GM23338 (cell line): ENCODE data around the gene KCNE1. TPM values are rescaled to one million over a fixed set of nuclear protein-coding genes. Genes with fewer than 3 reads are reported as not detected.
A peak's percentile ranks its signal among the peaks of the same experiment; 100 is the strongest.

Experiments
- ATAC-seq: fragments of 200-7000 bp; cut with Tn5 transposase; 3 replicates; pipeline ENCODE4 v1.9.1; 2020
- DNase-seq: peaks from one replicate; pipeline ENCODE4 v3.0.0-alpha.2; 2015; ENCODE audit warnings: low spot score
- H2AFZ ChIP-seq: fragments of 200-600 bp; sonication (generic); 2 replicates; pipeline ENCODE4 v1.8.0; 2016; ENCODE audit warnings: antibody characterized with exemption, mild to moderate bottlenecking, moderate library complexity
- H3F3A ChIP-seq: fragments of 200-600 bp; sonication (generic); replicated peaks from 2 replicates; pipeline ENCODE4 v1.8.0; 2017; ENCODE audit warnings: antibody characterized with exemption, mixed run types, low read depth
- H3K27ac ChIP-seq: fragments of 200-600 bp; sonication (generic); 2 replicates; pipeline ENCODE4 v1.6.1; 2016; ENCODE audit warnings: low read depth
- H3K27me3 ChIP-seq: fragments of 200-600 bp; sonication (generic); 2 replicates; pipeline ENCODE4 v1.8.0; 2016; ENCODE audit warnings: mild to moderate bottlenecking, mixed run types, moderate library complexity; ENCODE audit not compliant: insufficient read depth
- H3K36me3 ChIP-seq: fragments of 200-600 bp; sonication (generic); 2 replicates; pipeline ENCODE4 v1.8.0; 2016; ENCODE audit warnings: mild to moderate bottlenecking; ENCODE audit not compliant: insufficient read depth
- H3K4me1 ChIP-seq: fragments of 200-600 bp; sonication (generic); 2 replicates; pipeline ENCODE4 v1.8.0; 2016; ENCODE audit warnings: mild to moderate bottlenecking, moderate library complexity; ENCODE audit not compliant: insufficient read depth
- H3K4me2 ChIP-seq: fragments of 200-600 bp; sonication (generic); 2 replicates; pipeline ENCODE4 v1.7.1; 2017; ENCODE audit warnings: mixed run types
- H3K4me3 ChIP-seq: fragments of 200-600 bp; sonication (generic); 2 replicates; pipeline ENCODE4 v1.6.1; 2016; ENCODE audit warnings: mixed run types
- H3K79me2 ChIP-seq: fragments of 200-600 bp; sonication (generic); replicated peaks from 2 replicates; pipeline ENCODE4 v1.8.0; 2017; ENCODE audit warnings: mild to moderate bottlenecking; ENCODE audit not compliant: insufficient read depth
- H3K9me2 ChIP-seq: fragments of 200-600 bp; sonication (generic); 2 replicates; pipeline ENCODE4 v1.8.0; 2017; ENCODE audit not compliant: insufficient read depth
- H4K20me1 ChIP-seq: fragments of 200-600 bp; sonication (generic); replicated peaks from 2 replicates; pipeline ENCODE4 v1.8.0; 2017; ENCODE audit warnings: mild to moderate bottlenecking; ENCODE audit not compliant: insufficient read depth
- H3K27ac Mint-ChIP-seq: 2 replicates; pipeline ENCODE4 v1.8.0; 2020; ENCODE audit warnings: inconsistent platforms, mild to moderate bottlenecking, moderate library complexity, mixed read lengths
- H3K27me3 Mint-ChIP-seq: 3 replicates; pipeline ENCODE4 v1.8.0; 2022; ENCODE audit warnings: low read depth, mild to moderate bottlenecking, moderate library complexity, mixed read lengths, inconsistent platforms; ENCODE audit not compliant: insufficient read depth, poor library complexity
- H3K36me3 Mint-ChIP-seq: 3 replicates; pipeline ENCODE4 v1.8.0; 2021; ENCODE audit warnings: low read depth, mild to moderate bottlenecking, inconsistent platforms, moderate library complexity, mixed read lengths
- H3K4me1 Mint-ChIP-seq: 3 replicates; pipeline ENCODE4 v1.8.0; 2020; ENCODE audit warnings: mild to moderate bottlenecking, inconsistent platforms, mixed read lengths
- H3K4me3 Mint-ChIP-seq: 3 replicates; pipeline ENCODE4 v1.8.0; 2021; ENCODE audit warnings: moderate library complexity, mild to moderate bottlenecking, inconsistent platforms, mixed read lengths
- H3K9me3 Mint-ChIP-seq: 3 replicates; pipeline ENCODE4 v1.8.0; 2020; ENCODE audit warnings: moderate library complexity, mild to moderate bottlenecking, inconsistent platforms, mixed read lengths
- CREB1 ChIP-seq: fragments of 250-450 bp; sonication (Bioruptor Pico); IDR thresholded peaks from 2 replicates; pipeline ENCODE4 v1.5.0; 2020; ENCODE audit warnings: low read depth, mild to moderate bottlenecking, moderate library complexity
- EZH2 ChIP-seq: fragments of 200-600 bp; sonication (generic); IDR thresholded peaks from one replicate; pipeline ENCODE4 v1.8.0; 2017; ENCODE audit warnings: antibody characterized with exemption, mild to moderate bottlenecking, low read depth; ENCODE audit not compliant: unreplicated experiment
- EZH2phosphoT487 ChIP-seq: fragments of 200-600 bp; sonication (generic); IDR thresholded peaks from one replicate; pipeline ENCODE4 v1.8.1; 2018; ENCODE audit warnings: antibody characterized with exemption; ENCODE audit not compliant: unreplicated experiment
- JUNB ChIP-seq: IDR thresholded peaks from one replicate; pipeline ENCODE4 v1.6.1; 2016; ENCODE audit warnings: antibody characterized with exemption; ENCODE audit not compliant: unreplicated experiment
- NANOG ChIP-seq: IDR thresholded peaks from 2 replicates; pipeline ENCODE4 v1.6.1; 2016; ENCODE audit warnings: antibody characterized with exemption, borderline replicate concordance
- POLR2AphosphoS5 ChIP-seq: IDR thresholded peaks from 2 replicates; pipeline ENCODE4 v1.6.1; 2016; ENCODE audit warnings: antibody characterized with exemption, low read depth
- STAT1 ChIP-seq: IDR thresholded peaks from one replicate; pipeline ENCODE4 v1.6.1; 2016; ENCODE audit warnings: antibody characterized with exemption; ENCODE audit not compliant: unreplicated experiment
- ZNF114 ChIP-seq: fragments of 250-450 bp; sonication (Bioruptor Pico); IDR thresholded peaks from 2 replicates; pipeline ENCODE4 v1.5.0; 2020; ENCODE audit warnings: mild to moderate bottlenecking, moderate library complexity
- ZNF331 ChIP-seq: fragments of 250-450 bp; sonication (Bioruptor Pico); IDR thresholded peaks from 2 replicates; pipeline ENCODE4 v1.5.0; 2020; ENCODE audit warnings: low read depth, mild to moderate bottlenecking, moderate library complexity
- polyA plus RNA-seq: library from polyadenylated mRNA; unstranded; fragments of >200 nt; fragmentation: Nextera tagmentation; extraction: Ambion mirVana; gene quantifications from 2 replicates; pipeline ENCODE4 v1.2.1, GENCODE V29; 2016
- total RNA-seq: library from RNA; depleted of rRNA; stranded (reverse); fragments of >200 nt; shearing (Covaris generic); gene quantifications from 2 replicates; pipeline ENCODE4 v1.2.3, GENCODE V29; 2014
- TF ChIP-seq, protein P1 (sequence below): fragments of 250-450 bp; sonication (Bioruptor Pico); IDR thresholded peaks from 2 replicates; pipeline ENCODE4 v1.5.0; 2020; ENCODE audit warnings: mild to moderate bottlenecking, moderate library complexity
- TF ChIP-seq, protein P2 (sequence below): IDR thresholded peaks from 2 replicates; pipeline ENCODE4 v1.6.1; 2016; ENCODE audit warnings: antibody characterized with exemption
- TF ChIP-seq, protein P3 (sequence below): IDR thresholded peaks from one replicate; pipeline ENCODE4 v1.6.1; 2018; ENCODE audit warnings: antibody characterized with exemption; ENCODE audit not compliant: unreplicated experiment
- TF ChIP-seq, protein P4 (sequence below), 2 experiments: fragments of 200-600 bp in 1 of 2; sonication (generic) in 1 of 2; conservative IDR thresholded peaks; 2 replicates each; pipeline versions ENCODE4 v1.5.1 to v1.6.1; 2016 to 2017; ENCODE audit warnings: antibody characterized with exemption in 2 of 2, low read depth in 2 of 2, mild to moderate bottlenecking in 2 of 2, moderate library complexity in 1 of 2

KCNE1 gene
- total and polyA plus RNA-seq, 2 experiments from 2014 or later, result 0.07 TPM; not detected in 1

- peak; percentile 86 for ATAC-seq
- Histone ChIP-seq H3K4me1 (peaks cover 41% of the 10 kb centered on the region), H3K9me2 (no peaks in the 10 kb centered on the region), H3K27me3 (peaks cover 5% of the 10 kb centered on the region; the same call in 1 of the 2 replicates), H3K27ac (no peak overlapping the region), H4K20me1 (no peaks in the 10 kb centered on the region), H3K4me3 (peak overlapping the region; percentile 29), H3K79me2 (no peaks in the 10 kb centered on the region), H3K4me2 (peak overlapping the region; percentile 49), H3F3A (no peaks in the 10 kb centered on the region), H3K36me3 (no peaks in the 10 kb centered on the region), H2AFZ (peak overlapping the region; percentile 77; the same call in 1 of the 2 replicates)
- H3K27ac Mint-ChIP-seq, result peak overlapping the region; percentile 13; the same call in 1 of the 2 replicates
- no peak for TF ChIP-seq NANOG
- no peak for TF ChIP-seq POLR2AphosphoS5
- no peak for TF ChIP-seq ZNF331 (CRISPR knock-in tag)
- TF ChIP-seq, protein P1, sequence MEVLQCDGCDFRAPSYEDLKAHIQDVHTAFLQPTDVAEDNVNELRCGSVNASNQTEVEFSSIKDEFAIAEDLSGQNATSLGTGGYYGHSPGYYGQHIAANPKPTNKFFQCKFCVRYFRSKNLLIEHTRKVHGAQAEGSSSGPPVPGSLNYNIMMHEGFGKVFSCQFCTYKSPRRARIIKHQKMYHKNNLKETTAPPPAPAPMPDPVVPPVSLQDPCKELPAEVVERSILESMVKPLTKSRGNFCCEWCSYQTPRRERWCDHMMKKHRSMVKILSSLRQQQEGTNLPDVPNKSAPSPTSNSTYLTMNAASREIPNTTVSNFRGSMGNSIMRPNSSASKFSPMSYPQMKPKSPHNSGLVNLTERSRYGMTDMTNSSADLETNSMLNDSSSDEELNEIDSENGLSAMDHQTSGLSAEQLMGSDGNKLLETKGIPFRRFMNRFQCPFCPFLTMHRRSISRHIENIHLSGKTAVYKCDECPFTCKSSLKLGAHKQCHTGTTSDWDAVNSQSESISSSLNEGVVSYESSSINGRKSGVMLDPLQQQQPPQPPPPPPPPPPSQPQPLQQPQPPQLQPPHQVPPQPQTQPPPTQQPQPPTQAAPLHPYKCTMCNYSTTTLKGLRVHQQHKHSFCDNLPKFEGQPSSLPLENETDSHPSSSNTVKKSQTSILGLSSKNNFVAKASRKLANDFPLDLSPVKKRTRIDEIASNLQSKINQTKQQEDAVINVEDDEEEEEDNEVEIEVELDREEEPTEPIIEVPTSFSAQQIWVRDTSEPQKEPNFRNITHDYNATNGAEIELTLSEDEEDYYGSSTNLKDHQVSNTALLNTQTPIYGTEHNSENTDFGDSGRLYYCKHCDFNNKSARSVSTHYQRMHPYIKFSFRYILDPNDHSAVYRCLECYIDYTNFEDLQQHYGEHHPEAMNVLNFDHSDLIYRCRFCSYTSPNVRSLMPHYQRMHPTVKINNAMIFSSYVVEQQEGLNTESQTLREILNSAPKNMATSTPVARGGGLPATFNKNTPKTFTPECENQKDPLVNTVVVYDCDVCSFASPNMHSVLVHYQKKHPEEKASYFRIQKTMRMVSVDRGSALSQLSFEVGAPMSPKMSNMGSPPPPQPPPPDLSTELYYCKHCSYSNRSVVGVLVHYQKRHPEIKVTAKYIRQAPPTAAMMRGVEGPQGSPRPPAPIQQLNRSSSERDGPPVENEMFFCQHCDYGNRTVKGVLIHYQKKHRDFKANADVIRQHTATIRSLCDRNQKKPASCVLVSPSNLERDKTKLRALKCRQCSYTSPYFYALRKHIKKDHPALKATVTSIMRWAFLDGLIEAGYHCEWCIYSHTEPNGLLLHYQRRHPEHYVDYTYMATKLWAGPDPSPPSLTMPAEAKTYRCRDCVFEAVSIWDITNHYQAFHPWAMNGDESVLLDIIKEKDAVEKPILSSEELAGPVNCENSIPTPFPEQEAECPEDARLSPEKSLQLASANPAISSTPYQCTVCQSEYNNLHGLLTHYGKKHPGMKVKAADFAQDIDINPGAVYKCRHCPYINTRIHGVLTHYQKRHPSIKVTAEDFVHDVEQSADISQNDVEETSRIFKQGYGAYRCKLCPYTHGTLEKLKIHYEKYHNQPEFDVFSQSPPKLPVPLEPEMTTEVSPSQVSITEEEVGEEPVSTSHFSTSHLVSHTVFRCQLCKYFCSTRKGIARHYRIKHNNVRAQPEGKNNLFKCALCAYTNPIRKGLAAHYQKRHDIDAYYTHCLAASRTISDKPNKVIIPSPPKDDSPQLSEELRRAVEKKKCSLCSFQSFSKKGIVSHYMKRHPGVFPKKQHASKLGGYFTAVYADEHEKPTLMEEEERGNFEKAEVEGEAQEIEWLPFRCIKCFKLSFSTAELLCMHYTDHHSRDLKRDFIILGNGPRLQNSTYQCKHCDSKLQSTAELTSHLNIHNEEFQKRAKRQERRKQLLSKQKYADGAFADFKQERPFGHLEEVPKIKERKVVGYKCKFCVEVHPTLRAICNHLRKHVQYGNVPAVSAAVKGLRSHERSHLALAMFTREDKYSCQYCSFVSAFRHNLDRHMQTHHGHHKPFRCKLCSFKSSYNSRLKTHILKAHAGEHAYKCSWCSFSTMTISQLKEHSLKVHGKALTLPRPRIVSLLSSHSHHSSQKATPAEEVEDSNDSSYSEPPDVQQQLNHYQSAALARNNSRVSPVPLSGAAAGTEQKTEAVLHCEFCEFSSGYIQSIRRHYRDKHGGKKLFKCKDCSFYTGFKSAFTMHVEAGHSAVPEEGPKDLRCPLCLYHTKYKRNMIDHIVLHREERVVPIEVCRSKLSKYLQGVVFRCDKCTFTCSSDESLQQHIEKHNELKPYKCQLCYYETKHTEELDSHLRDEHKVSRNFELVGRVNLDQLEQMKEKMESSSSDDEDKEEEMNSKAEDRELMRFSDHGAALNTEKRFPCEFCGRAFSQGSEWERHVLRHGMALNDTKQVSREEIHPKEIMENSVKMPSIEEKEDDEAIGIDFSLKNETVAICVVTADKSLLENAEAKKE (CRISPR knock-in tag), result no peak
- TF ChIP-seq CREB1 (CRISPR knock-in tag), result no peak
- no peak for TF ChIP-seq EZH2phosphoT487
- TF ChIP-seq, protein P2, sequence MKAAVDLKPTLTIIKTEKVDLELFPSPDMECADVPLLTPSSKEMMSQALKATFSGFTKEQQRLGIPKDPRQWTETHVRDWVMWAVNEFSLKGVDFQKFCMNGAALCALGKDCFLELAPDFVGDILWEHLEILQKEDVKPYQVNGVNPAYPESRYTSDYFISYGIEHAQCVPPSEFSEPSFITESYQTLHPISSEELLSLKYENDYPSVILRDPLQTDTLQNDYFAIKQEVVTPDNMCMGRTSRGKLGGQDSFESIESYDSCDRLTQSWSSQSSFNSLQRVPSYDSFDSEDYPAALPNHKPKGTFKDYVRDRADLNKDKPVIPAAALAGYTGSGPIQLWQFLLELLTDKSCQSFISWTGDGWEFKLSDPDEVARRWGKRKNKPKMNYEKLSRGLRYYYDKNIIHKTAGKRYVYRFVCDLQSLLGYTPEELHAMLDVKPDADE, result no peak
- TF ChIP-seq EZH2, result no peak
- no peak for TF ChIP-seq JUNB
- TF ChIP-seq, protein P3, sequence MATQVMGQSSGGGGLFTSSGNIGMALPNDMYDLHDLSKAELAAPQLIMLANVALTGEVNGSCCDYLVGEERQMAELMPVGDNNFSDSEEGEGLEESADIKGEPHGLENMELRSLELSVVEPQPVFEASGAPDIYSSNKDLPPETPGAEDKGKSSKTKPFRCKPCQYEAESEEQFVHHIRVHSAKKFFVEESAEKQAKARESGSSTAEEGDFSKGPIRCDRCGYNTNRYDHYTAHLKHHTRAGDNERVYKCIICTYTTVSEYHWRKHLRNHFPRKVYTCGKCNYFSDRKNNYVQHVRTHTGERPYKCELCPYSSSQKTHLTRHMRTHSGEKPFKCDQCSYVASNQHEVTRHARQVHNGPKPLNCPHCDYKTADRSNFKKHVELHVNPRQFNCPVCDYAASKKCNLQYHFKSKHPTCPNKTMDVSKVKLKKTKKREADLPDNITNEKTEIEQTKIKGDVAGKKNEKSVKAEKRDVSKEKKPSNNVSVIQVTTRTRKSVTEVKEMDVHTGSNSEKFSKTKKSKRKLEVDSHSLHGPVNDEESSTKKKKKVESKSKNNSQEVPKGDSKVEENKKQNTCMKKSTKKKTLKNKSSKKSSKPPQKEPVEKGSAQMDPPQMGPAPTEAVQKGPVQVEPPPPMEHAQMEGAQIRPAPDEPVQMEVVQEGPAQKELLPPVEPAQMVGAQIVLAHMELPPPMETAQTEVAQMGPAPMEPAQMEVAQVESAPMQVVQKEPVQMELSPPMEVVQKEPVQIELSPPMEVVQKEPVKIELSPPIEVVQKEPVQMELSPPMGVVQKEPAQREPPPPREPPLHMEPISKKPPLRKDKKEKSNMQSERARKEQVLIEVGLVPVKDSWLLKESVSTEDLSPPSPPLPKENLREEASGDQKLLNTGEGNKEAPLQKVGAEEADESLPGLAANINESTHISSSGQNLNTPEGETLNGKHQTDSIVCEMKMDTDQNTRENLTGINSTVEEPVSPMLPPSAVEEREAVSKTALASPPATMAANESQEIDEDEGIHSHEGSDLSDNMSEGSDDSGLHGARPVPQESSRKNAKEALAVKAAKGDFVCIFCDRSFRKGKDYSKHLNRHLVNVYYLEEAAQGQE, result no peak
- no peak for TF ChIP-seq STAT1
- TF ChIP-seq ZNF114 (CRISPR knock-in tag), result no peak
- TF ChIP-seq, protein P4, sequence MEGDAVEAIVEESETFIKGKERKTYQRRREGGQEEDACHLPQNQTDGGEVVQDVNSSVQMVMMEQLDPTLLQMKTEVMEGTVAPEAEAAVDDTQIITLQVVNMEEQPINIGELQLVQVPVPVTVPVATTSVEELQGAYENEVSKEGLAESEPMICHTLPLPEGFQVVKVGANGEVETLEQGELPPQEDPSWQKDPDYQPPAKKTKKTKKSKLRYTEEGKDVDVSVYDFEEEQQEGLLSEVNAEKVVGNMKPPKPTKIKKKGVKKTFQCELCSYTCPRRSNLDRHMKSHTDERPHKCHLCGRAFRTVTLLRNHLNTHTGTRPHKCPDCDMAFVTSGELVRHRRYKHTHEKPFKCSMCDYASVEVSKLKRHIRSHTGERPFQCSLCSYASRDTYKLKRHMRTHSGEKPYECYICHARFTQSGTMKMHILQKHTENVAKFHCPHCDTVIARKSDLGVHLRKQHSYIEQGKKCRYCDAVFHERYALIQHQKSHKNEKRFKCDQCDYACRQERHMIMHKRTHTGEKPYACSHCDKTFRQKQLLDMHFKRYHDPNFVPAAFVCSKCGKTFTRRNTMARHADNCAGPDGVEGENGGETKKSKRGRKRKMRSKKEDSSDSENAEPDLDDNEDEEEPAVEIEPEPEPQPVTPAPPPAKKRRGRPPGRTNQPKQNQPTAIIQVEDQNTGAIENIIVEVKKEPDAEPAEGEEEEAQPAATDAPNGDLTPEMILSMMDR (conservative IDR thresholded peaks at IDR 0.05; ENCODE audit: low read depth in 2 of 2), result no peak
- H3K9me3 Mint-ChIP-seq, result peaks cover 3% of the 10 kb centered on the region; the same call in 1 of the 3 replicates
- peak; percentile 81 for DNase-seq
- H3K4me3 Mint-ChIP-seq, result peak overlapping the region; percentile 43
- H3K27me3 Mint-ChIP-seq, result peaks cover 4% of the 10 kb centered on the region
- peaks cover 68% of the 10 kb centered on the region for H3K4me1 Mint-ChIP-seq
- no peaks in the 10 kb centered on the region for H3K36me3 Mint-ChIP-seq
Observed at GRCh38 chr21:34524646-34525601, 12.9 kb upstream of the KCNE1 start.
